ENCODE results near the gene RNF207.

The RNF207 gene

GRCh38 chr1:6258675-6259074 lies 52.8 kb downstream of the RNF207 start:
- H4K91ac ChIP-seq (ENCODE audit: low read length): no peak overlapping the region
- H3K23ac ChIP-seq (ENCODE audit: low read length in 2 of 2): no peak overlapping the region
- H4K8ac ChIP-seq (ENCODE audit: low read length): no peak overlapping the region
- no peak overlapping the region for H3K27ac ChIP-seq (ENCODE audit: low read length, poor library complexity, severe bottlenecking)
- peaks cover 0 to 10% of the 10 kb centered on the region in 2 experiments for H3K36me3 ChIP-seq (ENCODE audit: control insufficient read depth in 1 of 2, insufficient read depth in 2 of 2, low read depth in 1 of 2, low read length in 2 of 2)
- H2BK12ac ChIP-seq (ENCODE audit: low read length in 2 of 2): no peak overlapping the region
- H3K4ac ChIP-seq (ENCODE audit: low read depth in 1 of 2, low read length in 2 of 2): no peak overlapping the region
- WGBS: 76% methylated on average over 10 of the region's 10 CpGs
- H3K4me3 ChIP-seq (ENCODE audit: insufficient read depth in 1 of 2, low read depth in 1 of 2, low read length in 2 of 2): no peak overlapping the region
- no peak overlapping the region for H3K4me2 ChIP-seq (ENCODE audit: low read length, poor library complexity, severe bottlenecking)
- no peak overlapping the region for H3K18ac ChIP-seq (ENCODE audit: low read depth in 1 of 2, low read length in 2 of 2)
- H3K27me3 ChIP-seq (ENCODE audit: control insufficient read depth in 1 of 2, insufficient read depth in 1 of 2, low read length in 2 of 2): peaks cover 5 to 9% of the 10 kb centered on the region in 2 experiments
- no peak overlapping the region for H2AFZ ChIP-seq (ENCODE audit: low read depth, low read length)
- H3K4me1 ChIP-seq (ENCODE audit: control insufficient read depth, insufficient read depth, low read depth, low read length): peaks cover 30% of the 10 kb centered on the region
- no peak overlapping the region for H3K9ac ChIP-seq (ENCODE audit: low read length)
- H2BK120ac ChIP-seq (ENCODE audit: low read depth, low read length): no peak overlapping the region
- H3K79me1 ChIP-seq (replicated peaks; ENCODE audit: low read length, poor library complexity, severe bottlenecking): no peaks in the 10 kb centered on the region
- DNase-seq: no peak
- no peaks in the 10 kb centered on the region for H3K9me3 ChIP-seq (ENCODE audit: control insufficient read depth, low read length)
- H2AK5ac ChIP-seq (ENCODE audit: low read length, severe bottlenecking): no peak overlapping the region
- H3K14ac ChIP-seq (ENCODE audit: low read length in 2 of 2): no peak overlapping the region
- no peak overlapping the region for H2BK15ac ChIP-seq (ENCODE audit: low read depth, poor library complexity, severe bottlenecking)
- no peak overlapping the region for H2BK5ac ChIP-seq (ENCODE audit: low read depth, low read length, poor library complexity, severe bottlenecking)

GRCh38 chr1:6259491-6260362 lies 53.8 kb downstream of the RNF207 start:
- peak overlapping the region; percentile 29 for H2AFZ ChIP-seq (ENCODE audit: low read depth, low read length)
- H2BK15ac ChIP-seq (ENCODE audit: low read depth, poor library complexity, severe bottlenecking): no peak overlapping the region
- peaks cover 30% of the 10 kb centered on the region for H3K4me1 ChIP-seq (ENCODE audit: control insufficient read depth, insufficient read depth, low read depth, low read length)
- H3K79me1 ChIP-seq (replicated peaks; ENCODE audit: low read length, poor library complexity, severe bottlenecking): no peaks in the 10 kb centered on the region
- no peak overlapping the region for H3K14ac ChIP-seq (ENCODE audit: low read length in 2 of 2)
- H3K23ac ChIP-seq (ENCODE audit: low read length in 2 of 2): peak overlapping the region in 1 of 2 experiments; percentile 79
- no peak overlapping the region for H2BK120ac ChIP-seq (ENCODE audit: low read depth, low read length)
- H3K27ac ChIP-seq (ENCODE audit: low read length, poor library complexity, severe bottlenecking): no peak overlapping the region
- H3K9me3 ChIP-seq (ENCODE audit: control insufficient read depth, low read length): no peaks in the 10 kb centered on the region
- H2AK5ac ChIP-seq (ENCODE audit: low read length, severe bottlenecking): no peak overlapping the region
- peaks cover 5 to 9% of the 10 kb centered on the region in 2 experiments for H3K27me3 ChIP-seq (ENCODE audit: control insufficient read depth in 1 of 2, insufficient read depth in 1 of 2, low read length in 2 of 2)
- H3K18ac ChIP-seq (ENCODE audit: low read depth in 1 of 2, low read length in 2 of 2): no peak overlapping the region
- H2BK5ac ChIP-seq (ENCODE audit: low read depth, low read length, poor library complexity, severe bottlenecking): no peak overlapping the region
- peak; percentile 82 for DNase-seq
- no peak overlapping the region for H2BK12ac ChIP-seq (ENCODE audit: low read length in 2 of 2)
- peak overlapping the region; percentile 46 to 59 for H3K4me3 ChIP-seq (ENCODE audit: insufficient read depth in 1 of 2, low read depth in 1 of 2, low read length in 2 of 2)
- H3K4me2 ChIP-seq (ENCODE audit: low read length, poor library complexity, severe bottlenecking): peak overlapping the region; percentile 68
- 11% methylated on average over 33 of the region's 46 CpGs for WGBS
- H3K36me3 ChIP-seq (ENCODE audit: control insufficient read depth in 1 of 2, insufficient read depth in 2 of 2, low read depth in 1 of 2, low read length in 2 of 2): peaks cover 0 to 6% of the 10 kb centered on the region in 2 experiments
- no peak overlapping the region for H4K8ac ChIP-seq (ENCODE audit: low read length)
- no peak overlapping the region for H4K91ac ChIP-seq (ENCODE audit: low read length)
- H3K4ac ChIP-seq (ENCODE audit: low read depth in 1 of 2, low read length in 2 of 2): no peak overlapping the region
- no peak overlapping the region for H3K9ac ChIP-seq (ENCODE audit: low read length)

GRCh38 chr1:6260433-6260934 lies 54.6 kb downstream of the RNF207 start:
- Histone ChIP-seq H3K36me3 (ENCODE audit: control insufficient read depth in 1 of 2, insufficient read depth in 2 of 2, low read depth in 1 of 2, low read length in 2 of 2) (peaks cover 0 to 6% of the 10 kb centered on the region in 2 experiments), H3K4me1 (ENCODE audit: control insufficient read depth, insufficient read depth, low read depth, low read length) (peaks cover 30% of the 10 kb centered on the region), H3K79me1 (replicated peaks; ENCODE audit: low read length, poor library complexity, severe bottlenecking) (no peaks in the 10 kb centered on the region), H2BK120ac (ENCODE audit: low read depth, low read length) (no peak overlapping the region), H3K4ac (ENCODE audit: low read depth in 1 of 2, low read length in 2 of 2) (no peak overlapping the region), H3K9ac (ENCODE audit: low read length) (peak overlapping the region; percentile 38), H3K27ac (ENCODE audit: low read length, poor library complexity, severe bottlenecking) (no peak overlapping the region), H3K4me3 (ENCODE audit: insufficient read depth in 1 of 2, low read depth in 1 of 2, low read length in 2 of 2) (peak overlapping the region; percentile 59 to 69), H2AFZ (ENCODE audit: low read depth, low read length) (peak overlapping the region; percentile 62), H3K14ac (ENCODE audit: low read length in 2 of 2) (no peak overlapping the region), H3K27me3 (ENCODE audit: control insufficient read depth in 1 of 2, insufficient read depth in 1 of 2, low read length in 2 of 2) (peaks cover 5 to 9% of the 10 kb centered on the region in 2 experiments), H4K8ac (ENCODE audit: low read length) (no peak overlapping the region), H4K91ac (ENCODE audit: low read length) (no peak overlapping the region), H3K23ac (ENCODE audit: low read length in 2 of 2) (no peak overlapping the region), H3K18ac (ENCODE audit: low read depth in 1 of 2, low read length in 2 of 2) (peak overlapping the region in 1 of 2 experiments; percentile 42), H3K4me2 (ENCODE audit: low read length, poor library complexity, severe bottlenecking) (peak overlapping the region; percentile 90), H2BK12ac (ENCODE audit: low read length in 2 of 2) (no peak overlapping the region), H2BK5ac (ENCODE audit: low read depth, low read length, poor library complexity, severe bottlenecking) (no peak overlapping the region), H2BK15ac (ENCODE audit: low read depth, poor library complexity, severe bottlenecking) (no peak overlapping the region), H2AK5ac (ENCODE audit: low read length, severe bottlenecking) (no peak overlapping the region), H3K9me3 (ENCODE audit: control insufficient read depth, low read length) (no peaks in the 10 kb centered on the region)
- peak; percentile 44 for DNase-seq
- WGBS: 1% methylated on average over 40 of the region's 61 CpGs

GRCh38 chr1:6260961-6261614 lies 55.2 kb downstream of the RNF207 start, which contains the start of gene GPR153:
GPR153 (minus strand) TSS chr1:6261098; CDS start chr1:6254905, 6,193 bp downstream.
- Histone ChIP-seq H3K18ac (ENCODE audit: low read depth in 1 of 2, low read length in 2 of 2) (peak within 1 kb of the TSS in 1 of 2 experiments; percentile 64), H2BK12ac (ENCODE audit: low read length in 2 of 2) (no peak within 1 kb of the TSS), H3K79me1 (replicated peaks; ENCODE audit: low read length, poor library complexity, severe bottlenecking) (no peaks in the 10 kb centered on the region), H3K36me3 (ENCODE audit: control insufficient read depth in 1 of 2, insufficient read depth in 2 of 2, low read depth in 1 of 2, low read length in 2 of 2) (peaks cover 0 to 6% of the 10 kb centered on the region in 2 experiments), H3K23ac (ENCODE audit: low read length in 2 of 2) (no peak within 1 kb of the TSS), H4K8ac (ENCODE audit: low read length) (peak within 1 kb of the TSS; percentile 24), H3K27me3 (ENCODE audit: control insufficient read depth in 1 of 2, insufficient read depth in 1 of 2, low read length in 2 of 2) (peaks cover 5 to 9% of the 10 kb centered on the region in 2 experiments), H2AK5ac (ENCODE audit: low read length, severe bottlenecking) (no peak within 1 kb of the TSS), H3K9ac (ENCODE audit: low read length) (peak within 1 kb of the TSS; percentile 41), H3K4me1 (ENCODE audit: control insufficient read depth, insufficient read depth, low read depth, low read length) (peaks cover 30% of the 10 kb centered on the region), H3K4me2 (ENCODE audit: low read length, poor library complexity, severe bottlenecking) (peak within 1 kb of the TSS; percentile 90), H3K14ac (ENCODE audit: low read length in 2 of 2) (peak within 1 kb of the TSS in 1 of 2 experiments; percentile 50), H3K4me3 (ENCODE audit: insufficient read depth in 1 of 2, low read depth in 1 of 2, low read length in 2 of 2) (peak within 1 kb of the TSS; percentile 59 to 69), H4K91ac (ENCODE audit: low read length) (no peak within 1 kb of the TSS), H2BK120ac (ENCODE audit: low read depth, low read length) (peak within 1 kb of the TSS; percentile 50), H3K4ac (ENCODE audit: low read depth in 1 of 2, low read length in 2 of 2) (no peak within 1 kb of the TSS), H2AFZ (ENCODE audit: low read depth, low read length) (peak within 1 kb of the TSS; percentile 62), H3K27ac (ENCODE audit: low read length, poor library complexity, severe bottlenecking) (no peak within 1 kb of the TSS), H3K9me3 (ENCODE audit: control insufficient read depth, low read length) (no peaks in the 10 kb centered on the region), H2BK15ac (ENCODE audit: low read depth, poor library complexity, severe bottlenecking) (no peak within 1 kb of the TSS), H2BK5ac (ENCODE audit: low read depth, low read length, poor library complexity, severe bottlenecking) (no peak within 1 kb of the TSS)
- WGBS: 1% methylated on average over 48 of the region's 78 CpGs
- peak; percentile 43 for DNase-seq

All from mesenchymal stem cell (in vitro differentiated cells and primary cell).